Mesenchymal stem cell (in vitro differentiated cells and primary cell): ENCODE data around the gene IST1.

ENCODE experiments used
- DNase-seq: peaks from one replicate; pipeline ENCODE4 v3.0.0-alpha.2; 2013
- H2AFZ ChIP-seq: one replicate; pipeline ENCODE4 v1.6.1; 2013; ENCODE audit warnings: low read depth, mild to moderate bottlenecking, control low read depth, inconsistent platforms, low read length, moderate library complexity
- H2AK5ac ChIP-seq: 2 replicates; pipeline ENCODE4 v1.6.1; 2013; ENCODE audit warnings: low read length, moderate library complexity, mild to moderate bottlenecking, inconsistent platforms; ENCODE audit not compliant: severe bottlenecking
- H2BK120ac ChIP-seq: one replicate; pipeline ENCODE4 v1.6.1; 2013; ENCODE audit warnings: low read depth, mild to moderate bottlenecking, inconsistent platforms, low read length, moderate library complexity
- H2BK12ac ChIP-seq, 2 experiments: one replicate each; pipeline ENCODE4 v1.6.1; 2013; ENCODE audit warnings: inconsistent platforms in 2 of 2, low read length in 2 of 2, mild to moderate bottlenecking in 2 of 2, moderate library complexity in 2 of 2, control low read depth in 1 of 2
- H2BK15ac ChIP-seq: one replicate; pipeline ENCODE4 v1.6.1; 2013; ENCODE audit warnings: mild to moderate bottlenecking, low read depth, inconsistent platforms; ENCODE audit not compliant: poor library complexity, severe bottlenecking
- H2BK5ac ChIP-seq: 2 replicates; pipeline ENCODE4 v1.6.1; 2013; ENCODE audit warnings: low read depth, mild to moderate bottlenecking, low read length, control low read depth, inconsistent platforms; ENCODE audit not compliant: poor library complexity, severe bottlenecking
- H3K14ac ChIP-seq, 2 experiments: one replicate each; pipeline ENCODE4 v1.6.1; 2013; ENCODE audit warnings: inconsistent platforms in 2 of 2, low read length in 2 of 2, control low read depth in 1 of 2, mild to moderate bottlenecking in 1 of 2, moderate library complexity in 1 of 2
- H3K18ac ChIP-seq, 2 experiments: one replicate each; pipeline ENCODE4 v1.6.1; 2013; ENCODE audit warnings: inconsistent platforms in 2 of 2, low read length in 2 of 2, control low read depth in 1 of 2, low read depth in 1 of 2, mild to moderate bottlenecking in 1 of 2
- H3K23ac ChIP-seq, 2 experiments: one replicate each; pipeline ENCODE4 v1.6.1; 2013; ENCODE audit warnings: inconsistent platforms in 2 of 2, low read length in 2 of 2, mild to moderate bottlenecking in 2 of 2, moderate library complexity in 2 of 2, control low read depth in 1 of 2
- H3K27ac ChIP-seq: 2 replicates; pipeline ENCODE4 v1.5.1; 2013; ENCODE audit warnings: mild to moderate bottlenecking, moderate library complexity, low read length, control low read depth, inconsistent platforms; ENCODE audit not compliant: poor library complexity, severe bottlenecking
- H3K27me3 ChIP-seq, 2 experiments: 2 replicates each; pipeline versions ENCODE4 v1.6.1 to v1.7.0; 2013; ENCODE audit warnings: low read length in 2 of 2, mild to moderate bottlenecking in 2 of 2, moderate library complexity in 2 of 2, control low read depth in 1 of 2, inconsistent platforms in 1 of 2; ENCODE audit not compliant: control insufficient read depth in 1 of 2, insufficient read depth in 1 of 2
- H3K36me3 ChIP-seq, 2 experiments: 2 replicates each; pipeline versions ENCODE4 v1.6.1 to v1.7.0; 2013; ENCODE audit warnings: low read length in 2 of 2, control low read depth in 1 of 2, inconsistent platforms in 1 of 2, low read depth in 1 of 2, mild to moderate bottlenecking in 1 of 2; ENCODE audit not compliant: insufficient read depth in 2 of 2, control insufficient read depth in 1 of 2
- H3K4ac ChIP-seq, 2 experiments: one replicate each; pipeline ENCODE4 v1.6.1; 2013; ENCODE audit warnings: inconsistent platforms in 2 of 2, low read length in 2 of 2, mild to moderate bottlenecking in 2 of 2, moderate library complexity in 2 of 2, control low read depth in 1 of 2, low read depth in 1 of 2
- H3K4me1 ChIP-seq: 2 replicates; pipeline ENCODE4 v1.6.1; 2013; ENCODE audit warnings: low read depth, low read length, control low read depth; ENCODE audit not compliant: control insufficient read depth, insufficient read depth
- H3K4me2 ChIP-seq: 2 replicates; pipeline ENCODE4 v1.6.1; 2013; ENCODE audit warnings: low read length, mild to moderate bottlenecking, inconsistent platforms; ENCODE audit not compliant: poor library complexity, severe bottlenecking
- H3K4me3 ChIP-seq, 2 experiments: 2 replicates each; pipeline versions ENCODE4 v1.5.1 to v1.7.0; 2013; ENCODE audit warnings: low read length in 2 of 2, mild to moderate bottlenecking in 2 of 2, control low read depth in 1 of 2, low read depth in 1 of 2; ENCODE audit not compliant: insufficient read depth in 1 of 2
- H3K79me1 ChIP-seq: replicated peaks from 2 replicates; pipeline ENCODE4 v1.6.1; 2013; ENCODE audit warnings: mild to moderate bottlenecking, control low read depth, low read length, inconsistent platforms; ENCODE audit not compliant: poor library complexity, severe bottlenecking
- H3K9ac ChIP-seq: 2 replicates; pipeline ENCODE4 v1.7.0; 2013; ENCODE audit warnings: mild to moderate bottlenecking, low read length, moderate library complexity
- H3K9me3 ChIP-seq: 2 replicates; pipeline ENCODE4 v1.7.0; 2013; ENCODE audit warnings: mild to moderate bottlenecking, low read length; ENCODE audit not compliant: control insufficient read depth
- H4K8ac ChIP-seq: one replicate; pipeline ENCODE4 v1.6.1; 2013; ENCODE audit warnings: inconsistent platforms, mild to moderate bottlenecking, low read length, moderate library complexity
- H4K91ac ChIP-seq: one replicate; pipeline ENCODE4 v1.6.1; 2013; ENCODE audit warnings: mild to moderate bottlenecking, low read length, inconsistent platforms
- WGBS: methylation state at CpG from one replicate; pipeline ENCODE4 v1.1.7; 2013; ENCODE audit warnings: mixed read lengths; 5-methylcytosine and 5-hydroxymethylcytosine counted together

IST1 gene

GRCh38 chr16:71847096-71847495 is 48.2 kb upstream of the IST1 start:
- no peak overlapping the region for H2BK12ac ChIP-seq
- H3K27me3 ChIP-seq = no peaks in the 10 kb centered on the region
- H4K8ac ChIP-seq = no peak overlapping the region
- peaks cover 38% of the 10 kb centered on the region for H3K79me1 ChIP-seq
- DNase-seq = no peak
- H3K14ac ChIP-seq = no peak overlapping the region
- H3K36me3 ChIP-seq = peaks cover 32 to 38% of the 10 kb centered on the region in 2 experiments
- H3K9me3 ChIP-seq = no peaks in the 10 kb centered on the region
- H3K4me2 ChIP-seq = peak overlapping the region; percentile 82
- no peak overlapping the region for H3K18ac ChIP-seq
- H2BK120ac ChIP-seq = no peak overlapping the region
- H4K91ac ChIP-seq = no peak overlapping the region
- no peak overlapping the region for H2AK5ac ChIP-seq
- no peak overlapping the region for H3K4ac ChIP-seq
- H3K27ac ChIP-seq = no peak overlapping the region
- no peak overlapping the region for H2BK15ac ChIP-seq
- peak overlapping the region; percentile 99 for H3K9ac ChIP-seq
- WGBS = no CpG with 5 or more reads among the region's 3 CpGs
- no peak overlapping the region for H3K23ac ChIP-seq
- H3K4me3 ChIP-seq = peak overlapping the region in 1 of 2 experiments; percentile 96
- no peak overlapping the region for H2AFZ ChIP-seq
- peaks cover 4% of the 10 kb centered on the region for H3K4me1 ChIP-seq
- H2BK5ac ChIP-seq = no peak overlapping the region

DNA sequence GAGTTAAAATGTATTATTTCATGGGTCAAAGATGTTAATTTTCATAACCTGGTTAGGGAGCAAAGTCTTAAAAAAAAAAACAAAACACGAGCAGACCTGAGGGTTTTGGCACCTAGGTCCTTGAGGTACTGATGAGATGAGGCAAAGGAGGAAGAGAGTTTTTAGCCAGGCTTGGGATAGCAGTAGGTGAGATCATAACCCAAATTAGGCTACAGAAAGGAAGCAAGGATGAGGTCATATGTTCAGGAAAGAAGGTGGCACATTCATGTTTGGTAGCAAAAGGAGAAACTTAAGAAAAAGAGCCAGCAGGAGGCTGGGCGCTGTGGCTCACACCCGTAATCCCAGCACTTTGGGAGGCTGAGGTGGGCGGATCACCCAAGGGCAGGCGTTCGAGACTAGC is 46.7 kb upstream of the IST1 start:
- no peak for DNase-seq

GRCh38 chr16:71851746-71852145 is 43.6 kb upstream of the IST1 start:
- H2BK5ac ChIP-seq = no peak overlapping the region
- H3K4me2 ChIP-seq = no peak overlapping the region
- H4K91ac ChIP-seq = no peak overlapping the region
- H3K9ac ChIP-seq = peak overlapping the region; percentile 60
- H3K27me3 ChIP-seq = no peaks in the 10 kb centered on the region
- 98% methylated on average over 8 of the region's 8 CpGs for WGBS
- no peak overlapping the region for H3K4ac ChIP-seq
- H3K14ac ChIP-seq = no peak overlapping the region
- DNase-seq = no peak
- H3K4me1 ChIP-seq = peaks cover 12% of the 10 kb centered on the region
- H3K27ac ChIP-seq = no peak overlapping the region
- H2AK5ac ChIP-seq = no peak overlapping the region
- H3K9me3 ChIP-seq = no peaks in the 10 kb centered on the region
- H3K79me1 ChIP-seq = peaks cover 63% of the 10 kb centered on the region
- peak overlapping the region in 1 of 2 experiments; percentile 27 for H3K23ac ChIP-seq
- H2AFZ ChIP-seq = no peak overlapping the region
- peaks cover 51 to 78% of the 10 kb centered on the region in 2 experiments for H3K36me3 ChIP-seq
- H2BK12ac ChIP-seq = no peak overlapping the region
- H4K8ac ChIP-seq = no peak overlapping the region
- peak overlapping the region in 1 of 2 experiments; percentile 39 for H3K4me3 ChIP-seq
- H2BK120ac ChIP-seq = no peak overlapping the region
- H2BK15ac ChIP-seq = no peak overlapping the region
- H3K18ac ChIP-seq = no peak overlapping the region

More for the DNA sequence above, 46.7 kb upstream of the IST1 start:
- Histone ChIP-seq H3K14ac (no peak overlapping the region), H3K27me3 (no peaks in the 10 kb centered on the region), H3K18ac (no peak overlapping the region), H3K9me3 (no peaks in the 10 kb centered on the region), H2BK12ac (no peak overlapping the region), H2AK5ac (no peak overlapping the region), H3K79me1 (peaks cover 52% of the 10 kb centered on the region), H4K8ac (no peak overlapping the region), H3K4ac (no peak overlapping the region), H4K91ac (no peak overlapping the region), H2BK15ac (no peak overlapping the region), H3K36me3 (peaks cover 43 to 48% of the 10 kb centered on the region in 2 experiments), H2AFZ (no peak overlapping the region), H3K4me3 (no peak overlapping the region), H3K9ac (no peak overlapping the region), H3K4me1 (peaks cover 3% of the 10 kb centered on the region), H3K4me2 (no peak overlapping the region), H3K23ac (no peak overlapping the region), H2BK5ac (no peak overlapping the region), H3K27ac (no peak overlapping the region), H2BK120ac (no peak overlapping the region)
- 98% methylated on average over 6 of the region's 6 CpGs for WGBS

DNA sequence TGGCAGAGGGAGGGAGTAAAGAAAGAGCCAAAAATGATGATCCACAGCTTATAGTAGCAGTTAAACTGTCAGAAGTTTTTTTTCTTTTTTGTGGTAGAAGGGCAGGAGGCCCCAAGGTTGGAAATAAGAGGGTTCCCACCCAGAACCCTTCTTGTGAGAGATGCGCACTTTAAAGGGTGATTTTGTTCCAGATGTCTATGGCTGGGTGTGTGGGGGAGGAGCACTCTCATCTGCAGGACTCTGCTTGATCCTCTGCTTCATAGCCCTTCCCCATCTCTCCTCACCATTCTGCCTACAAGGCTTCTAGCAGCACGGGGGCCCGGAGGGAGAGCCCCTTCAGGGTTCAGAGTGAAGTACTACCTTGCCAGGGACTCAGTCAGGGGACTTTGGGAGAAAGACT is 43.2 kb upstream of the IST1 start:
- WGBS = 92% methylated on average over 2 of the region's 3 CpGs
- Histone ChIP-seq H4K91ac (no peak overlapping the region), H2AFZ (no peak overlapping the region)

More for the DNA sequence above, 43.2 kb upstream of the IST1 start:
- Histone ChIP-seq H3K4me2 (no peak overlapping the region), H3K27me3 (no peaks in the 10 kb centered on the region), H3K4ac (no peak overlapping the region), H3K79me1 (peaks cover 63% of the 10 kb centered on the region), H2AK5ac (no peak overlapping the region), H3K27ac (no peak overlapping the region), H2BK5ac (no peak overlapping the region), H3K23ac (no peak overlapping the region), H3K4me3 (peak overlapping the region in 1 of 2 experiments; percentile 39), H3K14ac (no peak overlapping the region), H2BK12ac (no peak overlapping the region), H2BK120ac (no peak overlapping the region), H3K18ac (no peak overlapping the region), H3K9me3 (no peaks in the 10 kb centered on the region), H4K8ac (no peak overlapping the region), H3K9ac (peak overlapping the region; percentile 60), H3K4me1 (peaks cover 12% of the 10 kb centered on the region), H2BK15ac (no peak overlapping the region), H3K36me3 (peaks cover 51 to 78% of the 10 kb centered on the region in 2 experiments)
- DNase-seq = no peak
